Uterus (tissue), 4 donors: ENCODE results near the gene ECI1. TPM values are rescaled to one million over a fixed set of nuclear protein-coding genes. Genes with fewer than 3 reads are reported as not detected.
"Not testable (repeated sequence)": the region's sequence is repeated elsewhere in the genome, so short reads cannot be mapped to it uniquely, and the experiment has no call there.

Experiments
- DNase-seq, 2 donors: peaks; one replicate each; pipeline ENCODE4 v3.0.0-alpha.2; 2019 to 2020
- H3K27ac ChIP-seq, 2 donors: fragments of 200-600 bp; sonication (generic); 1 replicate in 1 of 2; 2 replicates in 1 of 2; pipeline ENCODE4 v1.5.1; 2016 to 2018
- H3K27me3 ChIP-seq, 2 donors: fragments of 200-600 bp; sonication (generic); one replicate each; pipeline ENCODE4 v1.5.1; 2018 to 2019; ENCODE audit warnings: control low read depth in 1 of 2
- H3K36me3 ChIP-seq, 2 donors: fragments of 200-600 bp; sonication (generic); one replicate each; pipeline ENCODE4 v1.5.1; 2019; ENCODE audit warnings: control low read depth in 1 of 2
- H3K4me1 ChIP-seq, 2 donors: fragments of 200-600 bp; sonication (generic); one replicate each; pipeline ENCODE4 v1.5.1; 2018 to 2019; ENCODE audit warnings: control low read depth in 1 of 2
- H3K4me3 ChIP-seq, 2 donors: fragments of 200-600 bp; sonication (generic); 1 replicate in 1 of 2; 2 replicates in 1 of 2; pipeline ENCODE4 v1.5.1; 2018 to 2019; ENCODE audit warnings: mild to moderate bottlenecking in 1 of 2
- H3K9me3 ChIP-seq, 2 donors: fragments of 200-600 bp; sonication (generic); one replicate each; pipeline ENCODE4 v1.5.1; 2019; ENCODE audit warnings: control low read depth in 1 of 2
- CTCF ChIP-seq, 4 experiments: fragments of 200-600 bp in 2 of 4; fragments of 450-650 bp in 2 of 4; sonication (generic) in 2 of 4; IDR thresholded peaks; one replicate each; pipeline ENCODE4 v1.5.1; 2016 to 2019; ENCODE audit warnings: antibody characterized with exemption in 4 of 4, mild to moderate bottlenecking in 2 of 4, moderate library complexity in 1 of 4
- POLR2A ChIP-seq, 2 donors: fragments of 450-650 bp; IDR thresholded peaks; one replicate each; pipeline ENCODE4 v1.6.1; 2016; ENCODE audit warnings: antibody characterized with exemption in 2 of 2, mild to moderate bottlenecking in 1 of 2, moderate library complexity in 1 of 2
- intact Hi-C: fragments of 100-400 bp; cut with DNase I; formaldehyde crosslinking; loops from one replicate; pipeline ENCODE4 v1.15.1; 2023; ENCODE audit warnings: low total_unique reads
- total RNA-seq, 4 donors: library from RNA; depleted of rRNA in 3 of 4; stranded (reverse); fragments of >200 nt in 3 of 4; gene quantifications; one replicate each; pipeline versions ENCODE4 v1.1.0 to v1.2.4, GENCODE V29; 2014 to 2023
- donor health status: DM: yes; HTN: yes; CAD: no.

The ECI1 gene
- total RNA-seq, 4 donors from 2014 or later = 4.9 to 89.1 (median 40.1) TPM

GRCh38 chr16:2243031-2243528 is 8.3 kb downstream of the ECI1 start:
- H3K9me3 ChIP-seq = no peaks in the 10 kb centered on the region
- no peaks in the 10 kb centered on the region for H3K27me3 ChIP-seq
- intact Hi-C loops = no loop called here
- H3K4me3 ChIP-seq = no peak overlapping the region
- no peaks in the 10 kb centered on the region for H3K36me3 ChIP-seq
- no peak for TF ChIP-seq CTCF (IDR thresholded peaks at IDR 0.05)
- TF ChIP-seq POLR2A (IDR thresholded peaks at IDR 0.05) = no peak
- no peak overlapping the region for H3K27ac ChIP-seq
- no peaks in the 10 kb centered on the region for H3K4me1 ChIP-seq
- no peak for DNase-seq

- H3K4me3 ChIP-seq = no peak overlapping the region
- no peaks in the 10 kb centered on the region for H3K9me3 ChIP-seq
- no peaks in the 10 kb centered on the region for H3K27me3 ChIP-seq
- H3K36me3 ChIP-seq = no peaks in the 10 kb centered on the region
- intact Hi-C loops = no loop called here
- H3K4me1 ChIP-seq = no peaks in the 10 kb centered on the region
- DNase-seq = no peak
- H3K27ac ChIP-seq = no peak overlapping the region
- TF ChIP-seq POLR2A (IDR thresholded peaks at IDR 0.05) = no peak
- TF ChIP-seq CTCF (IDR thresholded peaks at IDR 0.05) = no peak
These were observed 8.8 kb downstream of the ECI1 start for GRCh38 chr16:2242598-2242997.

GRCh38 chr16:2240331-2240730 is 11.1 kb downstream of the ECI1 start:
- H3K4me1 ChIP-seq = peaks cover 0 to 12% of the 10 kb centered on the region in 2 donors
- H3K9me3 ChIP-seq, intact Hi-C loops, H3K36me3 ChIP-seq, DNase-seq, H3K27ac ChIP-seq, H3K27me3 ChIP-seq, H3K4me3 ChIP-seq: not testable (repeated sequence)

- Histone ChIP-seq H3K9me3 (no peaks in the 10 kb centered on the region), H3K36me3 (no peaks in the 10 kb centered on the region), H3K27me3 (peaks cover 5 to 7% of the 10 kb centered on the region in 2 donors), H3K4me3 (no peak overlapping the region), H3K4me1 (peaks cover 0 to 12% of the 10 kb centered on the region in 2 donors), H3K27ac (no peak overlapping the region)
- no peak for DNase-seq
- intact Hi-C loops = no loop called here
- TF ChIP-seq CTCF (IDR thresholded peaks at IDR 0.05) (no peak), POLR2A (IDR thresholded peaks at IDR 0.05) (no peak)
These were observed 12.3 kb downstream of the ECI1 start for GRCh38 chr16:2238838-2239675.

- intact Hi-C loops = no loop called here
- Histone ChIP-seq H3K27ac (no peak overlapping the region), H3K27me3 (peaks cover 5 to 7% of the 10 kb centered on the region in 2 donors), H3K36me3 (no peaks in the 10 kb centered on the region), H3K9me3 (no peaks in the 10 kb centered on the region), H3K4me3 (no peak overlapping the region), H3K4me1 (peaks cover 0 to 12% of the 10 kb centered on the region in 2 donors)
- DNase-seq = no peak
- TF ChIP-seq CTCF (IDR thresholded peaks at IDR 0.05) = no peak
- no peak for TF ChIP-seq POLR2A (IDR thresholded peaks at IDR 0.05)
These were observed 13.1 kb downstream of the ECI1 start for GRCh38 chr16:2238150-2238837.
